Mammary epithelial cell (primary cell): ENCODE measurements around the gene OR4M1.
"Not testable (repeated sequence)": the region's sequence is repeated elsewhere in the genome, so short reads cannot be mapped to it uniquely, and the experiment has no call there.

Experiments
- CTCF ChIP-seq, 2 donors: IDR thresholded peaks in 1 of 2; conservative IDR thresholded peaks in 1 of 2; 2 replicates each; pipeline ENCODE4 v1.5.1; 2011 to 2012; ENCODE audit warnings: inconsistent platforms in 2 of 2, low read length in 2 of 2, mild to moderate bottlenecking in 2 of 2, control low read depth in 1 of 2, low read depth in 1 of 2; ENCODE audit not compliant: insufficient read depth in 1 of 2; ENCODE audit errors: extremely low read depth in 1 of 2
- EZH2 ChIP-seq: IDR thresholded peaks from 2 replicates; pipeline ENCODE4 v1.6.1; 2012; ENCODE audit warnings: low read length, inconsistent platforms, borderline replicate concordance

DNA sequence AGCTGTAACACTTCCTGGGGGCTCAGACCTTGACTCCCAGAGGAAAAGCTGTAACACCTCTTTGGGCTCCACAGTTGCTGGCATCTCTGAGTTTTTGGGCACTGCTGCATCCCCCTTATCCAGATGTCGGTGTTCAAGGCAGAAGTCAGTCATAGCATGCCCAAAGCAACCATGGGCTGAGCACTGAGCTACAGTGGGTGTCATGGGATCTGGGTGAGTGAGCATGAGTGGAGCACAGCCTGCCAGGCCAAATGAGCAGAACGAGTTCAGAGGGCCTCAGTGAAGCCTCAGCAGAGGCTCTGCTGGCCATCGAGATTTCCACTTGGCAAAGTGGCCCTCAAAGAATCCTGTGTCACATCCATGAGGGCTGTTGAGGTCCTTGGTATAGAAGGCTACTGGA, 1.8 kb upstream of the OR4M1 start:
- not testable (repeated sequence) for TF ChIP-seq CTCF (conservative IDR thresholded peaks at IDR 0.05 in 1 of 2, IDR thresholded peaks at IDR 0.05 in 1 of 2; ENCODE audit: extremely low read depth in 1 of 2, insufficient read depth in 1 of 2, low read depth in 1 of 2, low read length in 2 of 2); EZH2
